Heart left ventricle (tissue), 13 donors: ENCODE data around the gene IFNAR1.

ENCODE experiments used
- POLR2A ChIP-seq, 2 donors: fragments of 450-650 bp; IDR thresholded peaks; one replicate each; pipeline ENCODE4 v1.6.1; 2017; ENCODE audit warnings: antibody characterized with exemption in 2 of 2, mild to moderate bottlenecking in 2 of 2, moderate library complexity in 2 of 2
- TF ChIP-seq, protein P1 (sequence below), 12 donors: fragments of 200-600 bp; sonication (generic) in 4 of 12; IDR thresholded peaks; one replicate each; pipeline versions ENCODE4 v1.5.0 to v1.8.0; 2018 to 2022; ENCODE audit warnings: antibody characterized with exemption in 12 of 12, mild to moderate bottlenecking in 5 of 12
- donor health status: ischemic (EF 13 %, LVEDD 7.1; RV severe dilation, severe dysfunction).
- donor health status: DM: no; HTN: yes; CAD: no.
- donor health status: DM: no; HTN: no; CAD: no.
- donor health status: ischemic (EF 25% LVEDD 6.9; RV normal size, moderate dysfunction).
- donor health status: ischemic (EF 25% LVEDD 5.7; RV mildly dilated, moderate dysfunction).
- donor health status: ischemic (EF 35%, LVEDD 5.7; RV mildly dilated, moderate dysfunction).
- donor health status: nonischemic (EF 11% LVEDD 7.7; RV severe dilation, severe dysfunction).
- donor health status: DM: yes; HTN: yes; CAD: no.
- donor health status: PGD.
- donor health status: ischemic (EF 29% LVEDD 5.4; RV normal size, mild dysfunction).
- donor health status: nonischemic (EF 23%, LVEDD 6.1; RV moderate dilation, normal function).

DNA sequence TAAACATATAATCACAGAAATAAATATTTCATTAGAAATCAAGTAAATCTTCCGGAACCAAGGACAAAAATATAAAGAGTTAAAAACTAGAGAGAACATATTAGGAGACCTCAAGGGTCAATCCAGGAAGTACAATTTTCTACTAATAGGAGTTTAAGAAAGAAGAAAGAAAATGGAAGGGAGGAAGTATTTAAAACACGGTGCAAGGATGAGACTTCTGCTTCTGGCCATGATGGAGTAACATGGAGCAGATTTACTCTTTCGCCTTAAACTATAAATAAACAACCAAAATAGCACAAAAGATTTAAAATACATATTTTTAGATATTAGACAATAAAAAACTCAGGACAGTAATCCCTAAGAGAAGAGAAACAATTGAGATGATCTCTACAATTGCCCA, 12.6 kb upstream of the IFNAR1 start:
- TF ChIP-seq, protein P1, sequence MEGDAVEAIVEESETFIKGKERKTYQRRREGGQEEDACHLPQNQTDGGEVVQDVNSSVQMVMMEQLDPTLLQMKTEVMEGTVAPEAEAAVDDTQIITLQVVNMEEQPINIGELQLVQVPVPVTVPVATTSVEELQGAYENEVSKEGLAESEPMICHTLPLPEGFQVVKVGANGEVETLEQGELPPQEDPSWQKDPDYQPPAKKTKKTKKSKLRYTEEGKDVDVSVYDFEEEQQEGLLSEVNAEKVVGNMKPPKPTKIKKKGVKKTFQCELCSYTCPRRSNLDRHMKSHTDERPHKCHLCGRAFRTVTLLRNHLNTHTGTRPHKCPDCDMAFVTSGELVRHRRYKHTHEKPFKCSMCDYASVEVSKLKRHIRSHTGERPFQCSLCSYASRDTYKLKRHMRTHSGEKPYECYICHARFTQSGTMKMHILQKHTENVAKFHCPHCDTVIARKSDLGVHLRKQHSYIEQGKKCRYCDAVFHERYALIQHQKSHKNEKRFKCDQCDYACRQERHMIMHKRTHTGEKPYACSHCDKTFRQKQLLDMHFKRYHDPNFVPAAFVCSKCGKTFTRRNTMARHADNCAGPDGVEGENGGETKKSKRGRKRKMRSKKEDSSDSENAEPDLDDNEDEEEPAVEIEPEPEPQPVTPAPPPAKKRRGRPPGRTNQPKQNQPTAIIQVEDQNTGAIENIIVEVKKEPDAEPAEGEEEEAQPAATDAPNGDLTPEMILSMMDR (IDR thresholded peaks at IDR 0.05): no peak
- no peak for TF ChIP-seq POLR2A (IDR thresholded peaks at IDR 0.05)
